SK-N-MC (cell line): ENCODE results near the gene NISCH.

ENCODE experiments used
- DNase-seq: peaks from one replicate; pipeline ENCODE4 v3.0.0-alpha.2; 2011; ENCODE audit warnings: low read depth, low spot score
- H3K27ac ChIP-seq: fragments of 200-600 bp; sonication (generic); 2 replicates; pipeline ENCODE4 v1.5.1; 2016; ENCODE audit warnings: mixed run types
- H3K36me3 ChIP-seq: fragments of 200-600 bp; sonication (generic); 2 replicates; pipeline ENCODE4 v1.6.1; 2017; ENCODE audit warnings: antibody characterized with exemption, low read length, mixed read lengths; ENCODE audit not compliant: insufficient read depth
- H3K4me3 ChIP-seq: fragments of 200-600 bp; sonication (generic); 2 replicates; pipeline ENCODE4 v1.5.1; 2016
- H3K9ac ChIP-seq: fragments of 200-600 bp; sonication (generic); 2 replicates; pipeline ENCODE4 v1.8.0; 2017; ENCODE audit warnings: mixed run types, mixed read lengths; ENCODE audit not compliant: insufficient read length
- H3K9me3 ChIP-seq: fragments of 200-600 bp; sonication (generic); 2 replicates; pipeline ENCODE4 v1.6.1; 2017; ENCODE audit warnings: low read depth, mild to moderate bottlenecking, antibody characterized with exemption, low read length, moderate library complexity, mixed read lengths
- EZH2 ChIP-seq: fragments of 200-600 bp; sonication (generic); IDR thresholded peaks from one replicate; pipeline ENCODE4 v1.6.1; 2017; ENCODE audit warnings: antibody characterized with exemption
- FOXP2 ChIP-seq: optimal IDR thresholded peaks from 2 replicates; pipeline ENCODE3; 2011; ENCODE audit warnings: mild to moderate bottlenecking, moderate library complexity; ENCODE audit not compliant: insufficient read depth; ENCODE audit errors: extremely low read length, control extremely low read depth
- POLR2AphosphoS5 ChIP-seq: IDR thresholded peaks from 2 replicates; pipeline ENCODE4 v1.6.1; 2012; ENCODE audit warnings: mild to moderate bottlenecking, low read depth, low read length, borderline replicate concordance

NISCH gene

GRCh38 chr3:52487788-52488691, 32.6 kb downstream of the NISCH start:
- TF ChIP-seq POLR2AphosphoS5 (no peak), EZH2 (no peak), FOXP2 (no peak)
- DNase-seq, result no peak
- Histone ChIP-seq H3K9me3 (no peaks in the 10 kb centered on the region), H3K27ac (no peak overlapping the region), H3K9ac (no peak overlapping the region), H3K4me3 (no peak overlapping the region), H3K36me3 (no peaks in the 10 kb centered on the region)

- Histone ChIP-seq H3K9ac (no peak overlapping the region), H3K27ac (no peak overlapping the region), H3K9me3 (no peaks in the 10 kb centered on the region), H3K4me3 (no peak overlapping the region), H3K36me3 (no peaks in the 10 kb centered on the region)
- no peak for DNase-seq
- no peak for TF ChIP-seq POLR2AphosphoS5
- no peak for TF ChIP-seq FOXP2
- TF ChIP-seq EZH2, result no peak
Measured at GRCh38 chr3:52488746-52489145, 33.3 kb downstream of the NISCH start.

- no peak for DNase-seq
- no peak for TF ChIP-seq EZH2
- TF ChIP-seq POLR2AphosphoS5, result no peak
- TF ChIP-seq FOXP2, result no peak
- no peaks in the 10 kb centered on the region for H3K36me3 ChIP-seq
- no peak overlapping the region for H3K9ac ChIP-seq
- H3K9me3 ChIP-seq, result no peaks in the 10 kb centered on the region
- H3K27ac ChIP-seq, result no peak overlapping the region
- no peak overlapping the region for H3K4me3 ChIP-seq
Measured at GRCh38 chr3:52489453-52489852, 34.0 kb downstream of the NISCH start.

- Histone ChIP-seq H3K27ac (no peak overlapping the region), H3K36me3 (no peaks in the 10 kb centered on the region), H3K9me3 (no peaks in the 10 kb centered on the region)
Measured at GRCh38 chr3:52490035-52490938, 34.9 kb downstream of the NISCH start.

GRCh38 chr3:52490939-52491526, 35.6 kb downstream of the NISCH start:
- Histone ChIP-seq H3K9me3 (no peaks in the 10 kb centered on the region), H3K4me3 (no peak overlapping the region), H3K27ac (no peak overlapping the region), H3K9ac (no peak overlapping the region), H3K36me3 (no peaks in the 10 kb centered on the region)
- DNase-seq, result no peak
- TF ChIP-seq EZH2, result no peak
- no peak for TF ChIP-seq POLR2AphosphoS5
- no peak for TF ChIP-seq FOXP2

More at GRCh38 chr3:52490035-52490938, 34.9 kb downstream of the NISCH start:
- no peak for TF ChIP-seq EZH2
- TF ChIP-seq POLR2AphosphoS5, result no peak
- no peak for TF ChIP-seq FOXP2
- DNase-seq, result no peak
- no peak overlapping the region for H3K9ac ChIP-seq
- H3K4me3 ChIP-seq, result no peak overlapping the region

GRCh38 chr3:52492059-52492458, 36.7 kb downstream of the NISCH start:
- TF ChIP-seq FOXP2 (no peak), EZH2 (no peak), POLR2AphosphoS5 (no peak)
- no peak for DNase-seq
- Histone ChIP-seq H3K9ac (no peak overlapping the region), H3K9me3 (no peaks in the 10 kb centered on the region), H3K36me3 (no peaks in the 10 kb centered on the region), H3K27ac (no peak overlapping the region), H3K4me3 (no peak overlapping the region)

- Histone ChIP-seq H3K9me3 (no peaks in the 10 kb centered on the region), H3K27ac (no peak overlapping the region), H3K9ac (no peak overlapping the region), H3K36me3 (no peaks in the 10 kb centered on the region), H3K4me3 (no peak overlapping the region)
- TF ChIP-seq POLR2AphosphoS5 (no peak), FOXP2 (no peak)
- no peak for DNase-seq
Measured at GRCh38 chr3:52493232-52494017, 38.0 kb downstream of the NISCH start.

GRCh38 chr3:52494445-52494844, 39.0 kb downstream of the NISCH start:
- Histone ChIP-seq H3K4me3 (no peak overlapping the region), H3K36me3 (no peaks in the 10 kb centered on the region), H3K9me3 (no peaks in the 10 kb centered on the region), H3K9ac (no peak overlapping the region), H3K27ac (no peak overlapping the region)
- no peak for DNase-seq
- TF ChIP-seq FOXP2, result no peak
- no peak for TF ChIP-seq EZH2
- no peak for TF ChIP-seq POLR2AphosphoS5
